ENCODE data around the gene CD200R1. TPM values are rescaled to one million over a fixed set of nuclear protein-coding genes. Genes with fewer than 3 reads are reported as not detected.

The CD200R1 gene
- polyA plus RNA-seq, 4 donors: 0.27 to 1.3 (median 0.48) TPM; not detected in 1

Other genes starting within 250 kb of the CD200R1 start
- not detected for gene CD200R1L, start 128.2 kb downstream of the CD200R1 start, polyA plus RNA-seq
- 10 to 100 TPM; 14.7 to 18.8 (median 17.5) TPM for gene GTPBP8, start 15.9 kb upstream of the CD200R1 start, polyA plus RNA-seq
- 1 to 10 TPM in 3 of 4 donors, under 1 TPM in 1; 0.22 to 4.6 (median 2.9) TPM for gene BOC, start 236.5 kb upstream of the CD200R1 start, polyA plus RNA-seq

All from small intestine (tissue), 4 donors.